H1 (cell line): ENCODE results near the gene TUBA8. TPM values are rescaled to one million over a fixed set of nuclear protein-coding genes. Genes with fewer than 3 reads are reported as not detected.

Source experiments
- BCL11A ChIP-seq, 2 experiments: IDR thresholded peaks; one replicate each; pipeline ENCODE4 v1.6.1; 2011; ENCODE audit warnings: low read depth in 2 of 2, low read length in 2 of 2, mild to moderate bottlenecking in 2 of 2
- polyA plus RNA-seq, 7 experiments: library from polyadenylated mRNA; depleted of rRNA in 3 of 7; stranded (reverse) in 5 of 7; unstranded in 2 of 7; fragments of >200 nt in 5 of 7; fragments of 200-250 nt in 2 of 7; gene quantifications; 1 replicate in 5 of 7; 2 replicates in 1 of 7; 4 replicates in 1 of 7; pipeline versions ENCODE4 v1.2.1 to v1.2.3, GENCODE V29; 2011 to 2013; ENCODE audit warnings: missing spikeins in 2 of 7, mixed read lengths in 2 of 7
- total RNA-seq: library from RNA; stranded (reverse); fragmentation: NEBNext Ultra II Directional; extraction: Animal tissue kit (Norgen Biotek cat#: 25700); gene quantifications from 2 replicates; pipeline ENCODE4 v1.2.1, GENCODE V29; 2021

The TUBA8 gene
- total and polyA plus RNA-seq, 2 of the 8 experiments (the other 6 are each of a cell fraction or from before 2014, with no cell fraction given): 1.0 to 4.0 TPM

DNA sequence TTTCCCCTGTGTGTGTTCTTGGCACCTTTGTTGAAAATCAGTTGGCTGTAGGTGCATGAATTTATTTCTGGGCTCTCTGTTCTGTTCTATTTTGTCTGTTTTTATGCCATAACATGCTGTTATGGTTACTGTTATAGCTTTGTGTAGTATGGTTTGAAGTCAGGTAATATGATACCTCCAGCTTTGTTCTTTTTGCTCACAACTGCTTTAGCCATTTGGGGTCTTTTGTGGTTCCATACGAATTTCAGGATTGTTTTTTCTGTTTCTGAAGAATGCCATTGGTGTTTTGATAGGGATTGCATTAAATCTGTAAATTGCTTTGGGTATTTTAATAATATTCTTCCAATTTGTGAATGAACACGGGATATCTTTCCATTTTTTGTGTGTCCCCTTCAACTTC lies 28.1 kb upstream of the TUBA8 start (continued):
- TF ChIP-seq BCL11A (IDR thresholded peaks at IDR 0.05; ENCODE audit: low read depth in 2 of 2, low read length in 2 of 2): no peak
- TF ChIP-seq, all 59 proteins: peak for 0
